ENCODE results near the gene HASPIN.
"Not testable (repeated sequence)": the region's sequence is repeated elsewhere in the genome, so short reads cannot be mapped to it uniquely, and the experiment has no call there.

Gene HASPIN

DNA sequence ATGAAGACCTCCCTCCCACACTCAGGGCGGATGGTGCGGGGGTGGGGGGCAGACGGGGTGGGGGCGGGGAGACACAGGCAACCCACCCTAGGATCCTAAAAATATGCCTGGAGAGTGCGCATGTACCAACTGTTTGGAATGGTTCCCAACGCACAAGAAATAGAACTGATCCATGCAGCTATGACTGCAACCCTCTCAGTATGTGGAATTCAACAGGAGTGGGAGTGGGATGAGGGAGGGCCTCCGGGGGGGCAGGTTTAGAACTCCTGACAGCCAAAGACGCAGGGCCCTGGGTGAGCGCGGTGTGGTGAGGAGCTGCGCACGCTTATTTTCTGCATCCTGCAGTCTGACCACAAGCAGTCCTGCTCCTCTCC, 26.6 kb upstream of the HASPIN start:
- no peak for DNase-seq

DNA sequence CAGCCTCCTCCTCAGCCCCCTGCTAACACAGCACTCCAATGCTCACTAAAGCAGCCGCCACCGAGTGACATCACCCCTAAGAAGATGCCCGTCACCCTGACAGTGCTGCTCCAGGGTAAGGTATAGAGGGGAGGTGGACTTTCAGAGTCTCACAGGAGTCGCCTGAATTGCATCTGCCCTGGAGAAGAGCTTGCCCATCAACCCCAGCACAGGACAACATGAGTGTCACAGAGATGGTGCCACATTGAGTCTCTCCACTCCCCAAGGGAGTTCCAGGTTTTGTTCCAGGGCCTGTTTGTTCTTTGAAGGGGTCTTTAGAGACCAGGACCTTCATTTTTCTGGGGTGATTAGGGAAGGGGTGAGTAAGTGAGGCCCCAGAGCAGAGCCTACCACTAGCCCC, 25.6 kb upstream of the HASPIN start:
- no peak for DNase-seq

- DNase-seq = no peak
These were observed 23.8 kb upstream of the HASPIN start for GRCh38 chr17:3699951-3700350.

GRCh38 chr17:3702041-3702539, 21.6 kb upstream of the HASPIN start:
- DNase-seq = not testable (repeated sequence)

DNA sequence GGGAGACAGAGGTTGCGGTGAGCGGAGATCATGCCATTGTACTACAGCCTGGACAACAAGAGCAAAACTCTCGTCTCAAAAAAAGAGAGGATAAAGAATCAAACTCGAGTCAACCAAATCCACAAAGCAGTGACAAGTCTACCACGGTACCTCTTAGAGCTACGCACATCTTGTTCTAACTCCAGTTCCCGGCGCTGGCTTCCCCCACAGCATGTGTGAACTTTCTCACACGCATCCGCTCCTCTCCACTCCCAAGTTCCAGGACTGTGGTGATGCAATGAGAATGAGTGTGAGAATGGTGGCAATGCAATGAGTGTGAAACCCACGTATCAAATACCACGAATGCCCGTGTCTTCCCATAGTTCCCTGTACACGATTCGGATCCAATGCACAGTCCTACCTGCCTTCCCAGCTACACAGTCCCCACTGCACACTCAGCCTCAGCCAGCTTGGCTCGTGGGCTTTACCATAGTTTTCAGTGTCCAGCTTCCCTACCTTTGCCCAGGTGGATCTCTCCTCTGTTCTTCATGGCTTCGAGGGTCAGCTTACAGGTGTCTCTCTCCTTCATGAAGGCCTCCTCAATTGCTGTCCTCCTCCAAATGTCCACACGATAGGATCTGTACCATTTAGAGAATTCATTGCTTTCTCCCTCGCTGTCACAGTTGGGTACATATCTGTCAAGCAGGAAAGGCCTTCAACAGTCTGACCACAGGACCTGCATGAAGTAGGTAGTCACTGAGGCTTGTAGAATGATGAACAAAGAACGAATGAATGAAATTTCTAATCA, 18.6 kb upstream of the HASPIN start:
- DNase-seq = no peak

DNA sequence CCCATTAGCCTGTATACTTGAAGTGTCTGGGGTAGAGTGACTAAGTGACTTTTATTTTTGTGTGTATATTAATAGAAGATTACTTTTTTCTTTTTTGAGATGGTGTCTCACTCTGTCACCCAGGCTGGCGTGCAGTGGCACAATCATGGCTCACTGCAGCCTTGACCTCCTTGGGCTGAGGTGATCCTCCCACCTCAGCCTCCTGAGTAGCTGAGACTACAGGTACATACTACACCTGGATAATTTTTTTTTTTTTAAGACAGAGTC, 18.1 kb upstream of the HASPIN start:
- DNase-seq = not testable (repeated sequence)

- no peak for DNase-seq
These were observed 15.3 kb upstream of the HASPIN start for GRCh38 chr17:3708366-3708765.

- DNase-seq = no peak
These were observed 12.7 kb upstream of the HASPIN start for GRCh38 chr17:3710951-3711383.

DNA sequence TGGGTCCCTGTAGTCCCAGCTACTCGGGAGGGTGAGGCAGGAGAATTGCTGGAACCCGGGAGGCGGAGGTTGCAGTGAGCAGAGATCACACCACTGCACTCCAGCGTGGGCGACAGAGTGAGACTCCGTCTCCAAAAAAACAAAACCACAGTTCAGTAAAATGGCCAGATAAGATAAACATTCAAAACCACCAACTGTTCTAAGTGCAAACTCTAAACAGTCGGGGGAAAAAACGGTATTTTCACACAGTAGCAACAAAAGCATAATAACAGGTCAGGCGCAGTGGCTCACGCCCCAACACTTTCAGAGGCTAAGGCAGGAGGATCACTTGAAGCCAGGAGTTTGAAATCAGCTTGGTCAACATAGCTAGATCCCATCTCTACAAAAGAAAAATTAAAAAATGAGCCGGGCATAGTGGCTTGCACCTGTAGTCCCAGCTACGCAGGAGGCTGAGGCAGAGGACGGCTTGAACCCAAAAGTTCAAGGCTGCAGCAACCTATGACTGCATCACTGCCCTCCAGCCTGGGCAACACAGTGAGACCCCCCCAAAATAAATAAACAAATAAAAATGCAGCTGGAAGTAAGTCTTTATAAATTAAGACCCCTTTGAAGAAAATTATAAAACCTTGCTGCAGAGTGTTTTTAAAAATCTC, 10.8 kb upstream of the HASPIN start:
- DNase-seq = no peak

- DNase-seq = no peak
These were observed 8.4 kb upstream of the HASPIN start for GRCh38 chr17:3715296-3715695.

- DNase-seq = no peak
These were observed 5.5 kb upstream of the HASPIN start for GRCh38 chr17:3718201-3718600.

GRCh38 chr17:3719265-3719664, 4.4 kb upstream of the HASPIN start:
- DNase-seq = no peak

DNA sequence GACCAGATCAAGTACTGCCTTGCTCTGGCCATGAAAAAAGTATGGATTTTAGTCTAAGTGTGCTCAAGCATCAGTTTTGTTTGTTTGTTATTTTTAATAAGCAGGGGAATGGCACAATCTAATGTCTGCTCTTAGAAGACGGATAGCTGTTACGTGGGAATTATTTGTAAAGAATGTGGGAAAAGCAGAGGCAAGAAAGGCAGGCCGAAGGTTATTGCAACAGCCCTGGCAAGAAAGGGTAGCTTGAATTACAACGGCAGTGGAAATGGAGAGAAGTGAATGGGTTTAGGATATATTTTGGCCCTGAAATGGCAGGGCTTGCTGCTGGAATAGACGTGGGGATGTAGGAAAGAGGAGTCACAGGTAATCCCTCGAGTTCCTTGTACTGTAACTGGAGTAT, 987 bp upstream of the HASPIN start:
- DNase-seq = no peak

DNA sequence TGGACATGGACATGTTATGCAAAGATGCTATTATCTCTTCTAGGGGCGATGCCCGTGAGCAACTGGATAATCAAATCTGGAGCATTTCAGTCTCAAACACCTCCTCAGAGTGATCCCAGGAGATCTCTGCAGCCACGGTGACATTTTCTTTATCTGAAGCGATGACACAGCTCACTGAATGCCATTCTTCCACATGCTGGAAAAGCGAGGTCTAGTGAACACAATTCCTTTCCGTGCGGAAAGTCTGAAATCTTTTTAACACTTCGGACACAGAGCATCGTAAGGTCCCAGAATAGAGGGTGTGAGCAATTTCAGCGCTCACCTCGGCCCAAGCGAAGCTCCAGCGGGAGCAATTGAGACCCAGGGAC, 531 bp upstream of the HASPIN start:
- DNase-seq = no peak

GRCh38 chr17:3724378-3725077, 825 bp downstream of the HASPIN start:
- DNase-seq = no peak

DNA sequence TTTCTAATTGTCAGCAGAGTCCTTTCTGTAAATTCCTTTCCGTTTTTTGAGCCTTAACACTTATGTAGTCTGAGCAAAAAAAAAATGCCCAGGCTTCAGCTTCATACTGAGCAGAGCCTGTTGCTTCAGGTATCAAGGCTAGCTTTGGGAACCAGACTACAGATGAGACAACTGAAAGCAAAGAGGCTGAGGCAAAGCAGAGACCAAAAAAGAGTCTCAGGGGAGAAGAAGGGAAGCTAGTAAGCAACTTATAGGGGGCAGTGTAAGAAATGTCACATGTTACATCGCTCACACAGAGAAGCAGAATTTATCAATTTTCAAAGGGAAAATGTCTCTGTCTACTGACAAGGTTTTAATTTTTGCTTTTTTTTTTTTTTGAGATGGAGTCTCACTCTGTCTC, 3.3 kb downstream of the HASPIN start:
- no peak for DNase-seq

DNA sequence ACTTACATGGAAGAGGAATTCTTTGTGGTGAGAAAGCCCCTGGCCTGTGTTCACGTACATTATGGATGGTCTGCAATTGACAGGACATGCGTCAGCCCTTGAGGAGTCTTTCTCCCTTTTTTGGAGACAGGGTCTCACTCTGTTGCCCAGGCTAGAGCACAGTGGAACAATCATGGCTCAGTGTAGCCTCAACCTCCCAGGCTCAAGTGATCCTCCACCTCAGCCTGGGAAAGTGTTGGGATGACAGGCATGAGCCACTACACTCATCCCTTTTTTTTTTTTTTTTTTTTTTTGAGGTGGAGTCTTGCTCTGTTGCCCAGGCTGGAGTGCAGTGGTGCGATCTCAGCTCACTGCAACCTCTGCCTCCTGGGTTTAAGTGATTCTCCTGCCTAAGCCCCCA, 4.4 kb downstream of the HASPIN start:
- DNase-seq = not testable (repeated sequence)

GRCh38 chr17:3729881-3730280, 6.2 kb downstream of the HASPIN start:
- DNase-seq = no peak

- DNase-seq = no peak
These were observed 7.3 kb downstream of the HASPIN start for GRCh38 chr17:3730881-3731429.

DNA sequence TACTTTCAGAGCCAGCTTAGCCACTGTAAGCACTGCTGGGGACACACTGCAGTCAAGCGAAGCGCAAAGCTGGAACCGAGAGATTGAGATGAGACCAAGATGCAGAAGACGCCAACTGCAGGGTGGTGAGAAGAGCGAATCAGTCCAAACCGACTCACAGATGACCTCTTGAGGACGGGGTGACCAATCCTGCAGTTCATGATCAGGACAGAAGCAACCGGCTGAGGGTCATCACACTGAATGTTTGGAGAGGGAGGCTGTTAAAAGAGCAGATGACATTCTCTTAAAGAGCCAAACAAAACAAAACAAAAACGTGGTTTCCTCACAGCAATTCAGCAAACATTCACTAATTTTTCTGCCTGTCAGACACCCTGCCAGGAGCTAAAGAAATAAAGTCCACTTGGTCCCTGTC, 8.5 kb downstream of the HASPIN start:
- no peak for DNase-seq

DNA sequence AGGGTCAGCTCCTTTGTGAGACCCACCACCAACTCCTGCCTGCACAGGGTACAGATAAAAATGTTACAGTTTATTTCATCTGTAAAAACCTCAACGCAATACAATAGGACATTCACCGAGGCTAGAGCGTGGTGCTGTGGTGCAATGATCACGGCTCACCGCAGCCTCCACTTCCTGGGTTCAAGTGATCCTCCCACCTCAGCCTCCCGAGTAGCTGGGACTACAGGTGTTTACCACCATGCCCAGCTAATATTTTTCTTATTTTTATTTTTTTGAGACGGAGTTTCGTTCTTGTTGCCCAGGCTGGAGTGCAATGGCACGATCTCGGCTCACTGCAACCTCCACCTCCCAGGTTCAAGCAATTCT, 11.2 kb downstream of the HASPIN start:
- DNase-seq = not testable (repeated sequence)

GRCh38 chr17:3735515-3735914, 11.8 kb downstream of the HASPIN start:
- no peak for DNase-seq

DNA sequence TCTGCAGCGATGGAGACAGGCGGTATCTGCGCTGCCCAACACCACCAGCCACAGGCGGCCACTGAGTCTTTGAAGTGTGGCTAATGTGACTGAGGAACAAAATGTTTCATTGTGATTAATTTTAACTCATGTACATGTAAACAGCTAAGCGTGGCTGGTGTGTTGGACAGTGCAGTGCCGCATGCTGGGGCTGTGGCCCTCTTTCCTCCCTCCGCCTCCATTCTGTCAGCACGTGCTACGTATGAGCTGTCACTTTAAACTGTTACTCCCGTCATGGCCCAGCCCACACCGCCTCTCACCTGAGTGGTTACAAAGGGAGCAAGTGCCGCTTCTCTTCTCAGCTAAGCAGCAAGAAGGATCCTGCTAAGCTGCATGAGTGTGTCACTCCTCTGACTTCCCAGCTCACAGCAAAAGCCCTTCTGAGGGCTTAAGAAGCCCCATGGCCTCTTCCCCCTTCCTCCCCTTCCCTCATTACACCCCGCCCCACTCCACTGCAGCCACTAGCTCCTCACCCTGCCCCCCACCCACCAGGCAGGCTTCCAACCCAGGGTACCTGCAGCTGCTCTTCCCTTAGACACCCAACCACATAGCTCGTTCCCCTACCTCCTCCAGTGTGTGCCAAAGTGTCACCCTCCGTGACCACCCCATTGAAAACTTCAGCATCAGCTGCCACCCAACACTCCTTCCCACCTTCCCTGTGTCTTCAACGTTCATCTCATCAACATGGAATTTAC, 15.0 kb downstream of the HASPIN start:
- DNase-seq = no peak
